ENCODE measurements around the gene RDX. TPM values are rescaled to one million over a fixed set of nuclear protein-coding genes. Genes with fewer than 3 reads are reported as not detected.

The RDX gene
- total and polyA plus RNA-seq, 10 of the 15 experiments (the other 5 are each of a cell fraction or from before 2014, with no cell fraction given) = 24.6 to 62.2 (median 47.8) TPM

DNA sequence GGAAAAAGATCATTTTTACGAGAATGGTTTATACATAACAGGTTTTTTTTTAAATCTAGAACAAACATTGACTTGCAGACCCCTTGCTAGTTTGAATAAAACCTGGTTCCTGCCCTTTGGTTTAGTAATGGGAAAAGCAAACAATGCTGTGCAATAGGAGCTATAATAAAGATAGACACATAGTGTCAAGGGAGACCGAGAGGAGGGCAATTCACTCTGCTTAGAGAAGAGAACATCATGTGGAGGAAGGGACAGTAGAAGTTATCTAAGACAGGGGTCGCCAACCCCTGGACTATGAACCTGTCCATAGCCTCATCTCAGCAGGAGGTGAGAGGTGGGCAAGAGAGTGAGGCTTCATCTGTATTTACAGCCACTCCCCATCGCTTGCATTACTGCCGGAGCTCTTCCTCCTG is 7.0 kb upstream of the RDX start:
- Histone ChIP-seq H3K79me2 (ENCODE audit: control insufficient read depth, insufficient read depth, low read length) (no peaks in the 10 kb centered on the region), H3K36me3 (ENCODE audit: control insufficient read depth in 2 of 2, insufficient read depth in 2 of 2, low read length in 1 of 2) (no peaks in the 10 kb centered on the region), H2AFZ (ENCODE audit: control insufficient read depth, low read depth, low read length) (no peak overlapping the region), H3K4me3 (no peak overlapping the region), H3K9me3 (replicated peaks; ENCODE audit: control insufficient read depth, insufficient read depth, low read length) (no peaks in the 10 kb centered on the region), H3K9ac (ENCODE audit: control insufficient read depth, insufficient read depth, low read length) (no peak overlapping the region), H4K20me1 (ENCODE audit: control insufficient read depth, insufficient read depth) (no peaks in the 10 kb centered on the region), H3K4me2 (ENCODE audit: control insufficient read depth, insufficient read depth) (no peak overlapping the region), H3K27ac (ENCODE audit: control insufficient read depth, insufficient read depth) (no peak overlapping the region), H3K27me3 (replicated peaks in 1 of 2; ENCODE audit: control insufficient read depth in 2 of 2, insufficient read depth in 2 of 2, low read length in 1 of 2) (no peaks in the 10 kb centered on the region), H3K4me1 (ENCODE audit: control insufficient read depth, insufficient read depth, low read length) (no peaks in the 10 kb centered on the region)
- ATAC-seq = no peak
- TF ChIP-seq SUPT20H (IDR thresholded peaks at IDR 0.05; ENCODE audit: borderline replicate concordance, control insufficient read depth, low read depth, low read length) = no peak
- no peak for TF ChIP-seq WRNIP1 (IDR thresholded peaks at IDR 0.05; ENCODE audit: borderline replicate concordance, low read depth, low read length)
- no peak for FAIRE-seq
- RAD21 ChIA-PET (ENCODE audit: unreplicated experiment) = interaction anchor here (0.9 kb wide), 1 partner anchor 122 kb away, joined by 4 read pairs; no protein-coding TSS in a partner anchor
- intact Hi-C loops (cut with micrococcal nuclease; ENCODE audit: unreplicated experiment) = no loop called here
- no peak for DNase-seq (ENCODE audit: low read depth, low spot score)
- POLR2A ChIA-PET = interaction anchor here (1.2 kb wide), 1 partner anchor 11 kb away, joined by 3 read pairs; no protein-coding TSS in a partner anchor
- no TSS peak for BruUV-seq (replicated peaks)
- CTCF ChIA-PET = no interaction called here
- SMC1A ChIA-PET (ENCODE audit: uncharacterized antibody, unreplicated experiment) = no interaction called here
- 68% methylated on average over 5 of the region's 5 CpGs for WGBS (ENCODE audit: insufficient coverage, insufficient replicate concordance, low lambda C conversion rate, missing lambda C conversion rate)
- in situ Hi-C loops (cut with MboI) = no loop called here

DNA sequence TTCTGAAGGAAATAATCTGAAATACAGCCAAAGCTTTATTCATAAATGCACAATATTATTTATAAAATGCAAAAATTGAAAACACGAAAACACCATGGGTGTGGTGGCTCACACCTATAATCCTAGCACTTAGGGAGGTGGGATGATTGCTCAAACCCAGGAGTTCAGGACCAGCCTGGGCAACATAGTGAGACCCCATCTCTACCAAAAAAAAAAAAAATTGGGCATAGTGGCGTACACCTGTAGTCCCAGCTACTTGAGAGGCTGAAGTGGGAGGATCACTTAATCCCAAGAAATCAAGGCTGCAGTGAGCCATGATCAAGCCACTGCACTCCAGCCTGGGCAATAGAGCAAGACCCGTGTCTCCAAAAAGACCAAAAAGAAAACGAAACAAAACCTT is 5.2 kb upstream of the RDX start:
- BruUV-seq (replicated peaks) = no TSS peak
- ATAC-seq (no peak), FAIRE-seq (no peak), DNase-seq (ENCODE audit: low read depth, low spot score) (no peak)
- Histone ChIP-seq H3K36me3 (ENCODE audit: control insufficient read depth in 2 of 2, insufficient read depth in 2 of 2, low read length in 1 of 2) (no peaks in the 10 kb centered on the region), H3K79me2 (ENCODE audit: control insufficient read depth, insufficient read depth, low read length) (no peaks in the 10 kb centered on the region), H2AFZ (ENCODE audit: control insufficient read depth, low read depth, low read length) (no peak overlapping the region), H3K27me3 (replicated peaks in 1 of 2; ENCODE audit: control insufficient read depth in 2 of 2, insufficient read depth in 2 of 2, low read length in 1 of 2) (no peaks in the 10 kb centered on the region), H3K9ac (ENCODE audit: control insufficient read depth, insufficient read depth, low read length) (no peak overlapping the region), H3K27ac (ENCODE audit: control insufficient read depth, insufficient read depth) (no peak overlapping the region), H3K4me1 (ENCODE audit: control insufficient read depth, insufficient read depth, low read length) (no peaks in the 10 kb centered on the region), H3K4me3 (no peak overlapping the region), H3K9me3 (replicated peaks; ENCODE audit: control insufficient read depth, insufficient read depth, low read length) (no peaks in the 10 kb centered on the region), H3K4me2 (ENCODE audit: control insufficient read depth, insufficient read depth) (no peak overlapping the region), H4K20me1 (ENCODE audit: control insufficient read depth, insufficient read depth) (no peaks in the 10 kb centered on the region)
- ChIA-PET POLR2A (interaction anchor here (0.7 kb wide), 1 partner anchor 11 kb away, joined by 3 read pairs; no protein-coding TSS in a partner anchor), CTCF (interaction anchor here (0.6 to 1.1 kb wide), 2 partner anchors 10 to 1212 kb away, joined by 3 read pairs; no protein-coding TSS in a partner anchor), RAD21 (ENCODE audit: unreplicated experiment) (no interaction called here), SMC1A (ENCODE audit: uncharacterized antibody, unreplicated experiment) (no interaction called here)
- in situ Hi-C loops (cut with MboI) (no loop called here), intact Hi-C loops (cut with micrococcal nuclease; ENCODE audit: unreplicated experiment) (no loop called here)
- whole genome bisulfite sequencing (ENCODE audit: insufficient coverage, insufficient replicate concordance, low lambda C conversion rate, missing lambda C conversion rate) = 74% methylated on average over 4 of the region's 4 CpGs
- TF ChIP-seq NR2F1 (conservative IDR thresholded peaks at IDR 0.05) = no peak
- no peak for TF ChIP-seq TCF3 (IDR thresholded peaks at IDR 0.05; ENCODE audit: borderline replicate concordance, insufficient read depth, low read depth, low read length)
- no peak for TF ChIP-seq SMARCA5 (IDR thresholded peaks at IDR 0.05)
- no peak for TF ChIP-seq TARDBP (IDR thresholded peaks at IDR 0.05; ENCODE audit: borderline replicate concordance)
- TF ChIP-seq, protein P1, sequence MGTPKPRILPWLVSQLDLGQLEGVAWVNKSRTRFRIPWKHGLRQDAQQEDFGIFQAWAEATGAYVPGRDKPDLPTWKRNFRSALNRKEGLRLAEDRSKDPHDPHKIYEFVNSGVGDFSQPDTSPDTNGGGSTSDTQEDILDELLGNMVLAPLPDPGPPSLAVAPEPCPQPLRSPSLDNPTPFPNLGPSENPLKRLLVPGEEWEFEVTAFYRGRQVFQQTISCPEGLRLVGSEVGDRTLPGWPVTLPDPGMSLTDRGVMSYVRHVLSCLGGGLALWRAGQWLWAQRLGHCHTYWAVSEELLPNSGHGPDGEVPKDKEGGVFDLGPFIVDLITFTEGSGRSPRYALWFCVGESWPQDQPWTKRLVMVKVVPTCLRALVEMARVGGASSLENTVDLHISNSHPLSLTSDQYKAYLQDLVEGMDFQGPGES (IDR thresholded peaks at IDR 0.05) = no peak
- TF ChIP-seq MYB (IDR thresholded peaks at IDR 0.05; ENCODE audit: borderline replicate concordance, low read depth, low read length) = no peak
- TF ChIP-seq, protein P2, sequence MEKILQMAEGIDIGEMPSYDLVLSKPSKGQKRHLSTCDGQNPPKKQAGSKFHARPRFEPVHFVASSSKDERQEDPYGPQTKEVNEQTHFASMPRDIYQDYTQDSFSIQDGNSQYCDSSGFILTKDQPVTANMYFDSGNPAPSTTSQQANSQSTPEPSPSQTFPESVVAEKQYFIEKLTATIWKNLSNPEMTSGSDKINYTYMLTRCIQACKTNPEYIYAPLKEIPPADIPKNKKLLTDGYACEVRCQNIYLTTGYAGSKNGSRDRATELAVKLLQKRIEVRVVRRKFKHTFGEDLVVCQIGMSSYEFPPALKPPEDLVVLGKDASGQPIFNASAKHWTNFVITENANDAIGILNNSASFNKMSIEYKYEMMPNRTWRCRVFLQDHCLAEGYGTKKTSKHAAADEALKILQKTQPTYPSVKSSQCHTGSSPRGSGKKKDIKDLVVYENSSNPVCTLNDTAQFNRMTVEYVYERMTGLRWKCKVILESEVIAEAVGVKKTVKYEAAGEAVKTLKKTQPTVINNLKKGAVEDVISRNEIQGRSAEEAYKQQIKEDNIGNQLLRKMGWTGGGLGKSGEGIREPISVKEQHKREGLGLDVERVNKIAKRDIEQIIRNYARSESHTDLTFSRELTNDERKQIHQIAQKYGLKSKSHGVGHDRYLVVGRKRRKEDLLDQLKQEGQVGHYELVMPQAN (conservative IDR thresholded peaks at IDR 0.05) = no peak
- no peak for TF ChIP-seq EED (IDR thresholded peaks at IDR 0.05; ENCODE audit: low read depth)
- TF ChIP-seq SREBF2 (IDR thresholded peaks at IDR 0.05; ENCODE audit: low read length) = no peak
- TF ChIP-seq BACH1 (IDR thresholded peaks at IDR 0.05; ENCODE audit: borderline replicate concordance) = no peak
- TF ChIP-seq, protein P3, sequence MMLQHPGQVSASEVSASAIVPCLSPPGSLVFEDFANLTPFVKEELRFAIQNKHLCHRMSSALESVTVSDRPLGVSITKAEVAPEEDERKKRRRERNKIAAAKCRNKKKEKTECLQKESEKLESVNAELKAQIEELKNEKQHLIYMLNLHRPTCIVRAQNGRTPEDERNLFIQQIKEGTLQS (IDR thresholded peaks at IDR 0.05; ENCODE audit: borderline replicate concordance, extremely low read depth, low read depth, low read length) = no peak
- no peak for TF ChIP-seq NFIC (IDR thresholded peaks at IDR 0.05; ENCODE audit: low read depth, low read length)
- no peak for TF ChIP-seq POLR2A (IDR thresholded peaks at IDR 0.05; ENCODE audit: low read depth, low read length)
- no peak for TF ChIP-seq NFYB (IDR thresholded peaks at IDR 0.05; ENCODE audit: insufficient read depth, low read depth, low read length)
- no peak for TF ChIP-seq ASH2L (IDR thresholded peaks at IDR 0.05; ENCODE audit: borderline replicate concordance, low read depth)
